ENCODE results near the gene ST13. TPM values are rescaled to one million over a fixed set of nuclear protein-coding genes. Genes with fewer than 3 reads are reported as not detected.

The ST13 gene
- total RNA-seq, 2 donors from 2014 or later = 310 to 324 TPM

- no peaks in the 10 kb centered on the region for H3K9me3 Mint-ChIP-seq
- H3K4me3 Mint-ChIP-seq = no peak overlapping the region
- peaks cover 81% of the 10 kb centered on the region for H3K36me3 Mint-ChIP-seq (ENCODE audit: low read depth)
Observed at GRCh38 chr22:40838486-40838885, 18.0 kb downstream of the ST13 start.

DNA sequence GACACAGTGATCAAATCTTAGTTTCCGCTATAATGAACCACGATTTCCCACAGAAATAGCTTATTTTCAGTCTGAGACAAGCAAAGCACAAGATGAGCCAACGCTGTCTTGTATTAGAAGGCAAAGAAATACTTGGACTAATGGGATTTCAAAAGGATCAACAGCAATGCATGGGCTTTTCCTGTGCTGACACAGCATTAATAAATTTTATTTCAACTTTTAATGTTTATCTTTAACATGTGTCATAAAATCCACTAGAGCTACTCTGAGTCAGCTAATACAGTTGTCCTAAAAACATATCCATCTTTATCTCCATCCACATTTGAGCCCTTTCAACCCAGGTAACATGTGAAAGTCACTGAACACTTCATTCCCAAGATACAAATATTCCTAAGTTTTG lies 21.8 kb downstream of the ST13 start:
- Mint-ChIP-seq H3K9me3 (no peaks in the 10 kb centered on the region), H3K4me1 (peaks cover 2% of the 10 kb centered on the region), H3K36me3 (ENCODE audit: low read depth) (peaks cover 74% of the 10 kb centered on the region), H3K27ac (no peak overlapping the region), H3K27me3 (ENCODE audit: insufficient read depth) (no peaks in the 10 kb centered on the region), H3K4me3 (no peak overlapping the region)
- H3K36me3 ChIP-seq (ENCODE audit: control insufficient read depth, insufficient read depth, low read length) = peaks cover 96% of the 10 kb centered on the region
- no peaks in the 10 kb centered on the region for H3K27me3 ChIP-seq (ENCODE audit: control insufficient read depth, insufficient read depth, low read length, poor library complexity, severe bottlenecking)
- DNase-seq = no peak
- H3K4me1 ChIP-seq (ENCODE audit: control insufficient read depth, insufficient read depth, low read length) = no peaks in the 10 kb centered on the region
- H3K9ac ChIP-seq (ENCODE audit: extremely low read depth, low read length, poor library complexity, severe bottlenecking) = no peak overlapping the region
- H3K4me3 ChIP-seq (ENCODE audit: low read length) = no peak overlapping the region
- 94 to 100% methylated on average over 2 to 3 of the region's 3 CpGs for WGBS, 2 experiments (ENCODE audit: insufficient coverage in 1 of 2, insufficient read length in 1 of 2)
- no peak overlapping the region for H3K27ac ChIP-seq (ENCODE audit: low read depth, low read length)
- TF ChIP-seq CTCF (conservative IDR thresholded peaks at IDR 0.05) = no peak
- H3K9me3 ChIP-seq (ENCODE audit: control insufficient read depth, low read length) = no peaks in the 10 kb centered on the region

More at GRCh38 chr22:40838486-40838885, 18.0 kb downstream of the ST13 start:
- no peak overlapping the region for H3K27ac ChIP-seq (ENCODE audit: low read depth, low read length)
- TF ChIP-seq CTCF (conservative IDR thresholded peaks at IDR 0.05) = no peak
- H3K4me1 ChIP-seq (ENCODE audit: control insufficient read depth, insufficient read depth, low read length) = no peaks in the 10 kb centered on the region
- H3K27me3 ChIP-seq (ENCODE audit: control insufficient read depth, insufficient read depth, low read length, poor library complexity, severe bottlenecking) = no peaks in the 10 kb centered on the region
- Mint-ChIP-seq H3K27me3 (ENCODE audit: insufficient read depth) (no peaks in the 10 kb centered on the region), H3K27ac (peak overlapping the region; percentile 26), H3K4me1 (no peaks in the 10 kb centered on the region)
- H3K36me3 ChIP-seq (ENCODE audit: control insufficient read depth, insufficient read depth, low read length) = peaks cover 97% of the 10 kb centered on the region
- H3K4me3 ChIP-seq (ENCODE audit: low read length) = no peak overlapping the region
- H3K9ac ChIP-seq (ENCODE audit: extremely low read depth, low read length, poor library complexity, severe bottlenecking) = no peak overlapping the region
- 95 to 100% methylated on average over 2 to 3 of the region's 3 CpGs for WGBS, 2 experiments (ENCODE audit: insufficient coverage in 1 of 2, insufficient read length in 1 of 2)
- no peaks in the 10 kb centered on the region for H3K9me3 ChIP-seq (ENCODE audit: control insufficient read depth, low read length)
- no peak for DNase-seq

DNA sequence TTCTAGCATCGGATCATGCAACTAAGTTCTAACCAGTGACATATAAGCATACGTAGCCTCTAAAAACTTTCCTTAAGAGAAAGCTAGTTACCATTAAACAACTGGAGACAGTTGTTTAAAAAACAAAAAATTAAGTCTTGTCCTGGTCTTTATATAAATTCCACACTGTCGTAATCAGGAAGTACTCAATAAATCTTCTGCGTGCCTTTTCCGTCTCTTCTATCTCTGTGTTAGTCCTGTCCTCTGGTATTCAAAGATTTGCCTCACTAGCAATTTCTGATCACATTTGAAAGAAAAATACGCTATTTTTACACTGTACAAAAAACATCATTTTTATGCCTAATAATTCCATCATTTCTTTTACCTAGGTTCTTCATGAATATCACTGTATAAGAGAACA lies 27.3 kb downstream of the ST13 start:
- H3K27ac Mint-ChIP-seq = peak overlapping the region; percentile 44
- WGBS, 2 experiments (ENCODE audit: insufficient coverage in 1 of 2, insufficient read length in 1 of 2) = 93 to 98% methylated on average over 6 of the region's 6 CpGs
- H3K4me1 ChIP-seq (ENCODE audit: control insufficient read depth, insufficient read depth, low read length) = peaks cover 7% of the 10 kb centered on the region

More for the DNA sequence above, 27.3 kb downstream of the ST13 start:
- no peak overlapping the region for H3K27ac ChIP-seq (ENCODE audit: low read depth, low read length)
- no peaks in the 10 kb centered on the region for H3K27me3 ChIP-seq (ENCODE audit: control insufficient read depth, insufficient read depth, low read length, poor library complexity, severe bottlenecking)
- H3K9me3 ChIP-seq (ENCODE audit: control insufficient read depth, low read length) = no peaks in the 10 kb centered on the region
- Mint-ChIP-seq H3K27me3 (ENCODE audit: insufficient read depth) (no peaks in the 10 kb centered on the region), H3K4me3 (no peak overlapping the region), H3K36me3 (ENCODE audit: low read depth) (peaks cover 72% of the 10 kb centered on the region), H3K9me3 (no peaks in the 10 kb centered on the region), H3K4me1 (peaks cover 19% of the 10 kb centered on the region)
- TF ChIP-seq CTCF (conservative IDR thresholded peaks at IDR 0.05) = no peak
- peaks cover 80% of the 10 kb centered on the region for H3K36me3 ChIP-seq (ENCODE audit: control insufficient read depth, insufficient read depth, low read length)
- H3K4me3 ChIP-seq (ENCODE audit: low read length) = no peak overlapping the region
- no peak for DNase-seq
- no peak overlapping the region for H3K9ac ChIP-seq (ENCODE audit: extremely low read depth, low read length, poor library complexity, severe bottlenecking)

Data from endodermal cell (in vitro differentiated cells).